ENCODE data around the gene LRRC4B.

GRCh38 chr19:50475101-50475568 lies 93.1 kb downstream of the LRRC4B start:
- TF ChIP-seq CTCF (IDR thresholded peaks at IDR 0.05) (no peak), POLR2A (IDR thresholded peaks at IDR 0.05) (no peak)
